Astrocyte of the cerebellum (primary cell): ENCODE measurements around the gene PEPD.
"Not testable (repeated sequence)": the region's sequence is repeated elsewhere in the genome, so short reads cannot be mapped to it uniquely, and the experiment has no call there.

ENCODE experiments used
- DNase-seq: peaks from one replicate; pipeline ENCODE4 v3.0.0-alpha.2; 2011; ENCODE audit warnings: low read depth
- H3K4me3 ChIP-seq: 2 replicates; pipeline ENCODE4 v1.5.1; 2011; ENCODE audit warnings: mild to moderate bottlenecking, low read depth, low read length, moderate library complexity
- CTCF ChIP-seq: IDR thresholded peaks from 2 replicates; pipeline ENCODE4 v1.5.1; 2012; ENCODE audit warnings: low read length, low read depth, moderate library complexity, mild to moderate bottlenecking; ENCODE audit errors: missing control alignments
- in situ Hi-C: cut with HindIII; loops from 2 replicates; pipeline ENCODE4 v1.10.0; 2017; ENCODE audit warnings: low sequenced_read_pairs

PEPD gene

GRCh38 chr19:33521480-33522370 is at the start of gene PEPD:
TSS of gene PEPD (minus strand) at chr19:33521791. CDS start at chr19:33521760, 31 bp downstream.
- DNase-seq = peak; percentile 72
- in situ Hi-C loops = no loop called here
- TF ChIP-seq CTCF = no peak
- H3K4me3 ChIP-seq = peak within 1 kb of the TSS; percentile 92

GRCh38 chr19:33569821-33570220 is 48.2 kb upstream of the PEPD start:
- no peak for DNase-seq
- no peak overlapping the region for H3K4me3 ChIP-seq
- TF ChIP-seq CTCF = no peak
- in situ Hi-C loops = no loop called here

GRCh38 chr19:33568706-33569105 is 47.1 kb upstream of the PEPD start:
- no peak overlapping the region for H3K4me3 ChIP-seq
- in situ Hi-C loops = no loop called here
- DNase-seq = no peak
- no peak for TF ChIP-seq CTCF

- no peak for DNase-seq
- no peak for TF ChIP-seq CTCF
- no peak overlapping the region for H3K4me3 ChIP-seq
- in situ Hi-C loops = no loop called here
Measured at GRCh38 chr19:33564836-33565338, 43.3 kb upstream of the PEPD start.

GRCh38 chr19:33562636-33563035 is 41.0 kb upstream of the PEPD start:
- H3K4me3 ChIP-seq = no peak overlapping the region
- in situ Hi-C loops = no loop called here
- no peak for DNase-seq
- TF ChIP-seq CTCF = no peak

- in situ Hi-C loops, DNase-seq, H3K4me3 ChIP-seq: not testable (repeated sequence)
Measured at GRCh38 chr19:33561666-33562065, 40.1 kb upstream of the PEPD start.

- H3K4me3 ChIP-seq = no peak overlapping the region
- no peak for DNase-seq
- in situ Hi-C loops = no loop called here
- no peak for TF ChIP-seq CTCF
Measured at GRCh38 chr19:33561261-33561660, 39.7 kb upstream of the PEPD start.
